CD4-positive, alpha-beta T cell treated with Interferon gamma for 1 hour (primary cell): ENCODE data around the gene NEMF.
A peak's percentile ranks its signal among the peaks of the same experiment; 100 is the strongest.
"Not testable (repeated sequence)": the region's sequence is repeated elsewhere in the genome, so short reads cannot be mapped to it uniquely, and the experiment has no call there.

Experiments used
- DNase-seq: peaks from one replicate; pipeline ENCODE4 v3.0.0-alpha.2; 2020

Gene NEMF

DNA sequence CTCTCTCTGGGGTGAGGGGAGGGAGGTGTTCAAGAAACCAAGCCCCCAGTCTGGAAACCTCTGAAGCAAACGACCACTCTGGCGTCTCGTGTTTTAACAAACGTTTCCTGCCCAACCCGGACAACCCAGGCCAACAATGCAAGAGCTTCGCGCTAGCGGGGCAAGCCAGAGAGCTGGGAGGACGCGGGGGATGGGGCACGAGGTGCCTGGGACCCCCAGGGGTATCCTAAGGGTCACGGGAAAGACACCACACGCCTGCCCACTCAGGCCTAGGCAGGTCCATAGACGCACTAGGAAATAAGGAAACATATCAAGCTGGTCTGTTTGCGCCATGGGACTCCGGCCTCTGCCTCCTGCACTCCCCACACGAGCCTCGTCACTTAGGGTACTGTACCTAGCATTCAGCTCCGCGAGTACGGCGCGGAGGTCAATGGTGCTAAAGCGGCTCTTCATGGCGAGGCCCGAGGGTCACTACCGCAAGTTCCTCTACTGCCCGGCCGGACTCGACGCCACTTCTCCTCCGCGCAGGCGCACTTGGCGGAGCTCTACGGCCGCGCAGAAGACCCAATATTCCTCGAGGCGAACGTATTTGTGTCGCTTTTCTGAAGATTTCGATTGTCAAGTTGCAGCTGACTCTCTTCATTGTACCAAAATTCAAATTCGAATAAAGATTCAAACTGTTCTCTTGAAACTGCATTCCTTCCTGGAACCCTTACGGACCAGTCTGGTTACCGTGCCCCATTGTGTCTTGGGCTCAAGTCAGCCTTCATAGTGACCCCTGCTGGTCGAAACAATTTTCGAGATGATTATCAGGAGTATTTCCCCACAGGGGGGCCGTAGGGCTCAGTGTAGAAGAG lies at the start of gene NEMF:
NEMF (minus strand) TSS at position 488 of the 857 bp plus-strand sequence; CDS start at position 453, 35 bp downstream.
- peak; percentile 75 for DNase-seq

DNA sequence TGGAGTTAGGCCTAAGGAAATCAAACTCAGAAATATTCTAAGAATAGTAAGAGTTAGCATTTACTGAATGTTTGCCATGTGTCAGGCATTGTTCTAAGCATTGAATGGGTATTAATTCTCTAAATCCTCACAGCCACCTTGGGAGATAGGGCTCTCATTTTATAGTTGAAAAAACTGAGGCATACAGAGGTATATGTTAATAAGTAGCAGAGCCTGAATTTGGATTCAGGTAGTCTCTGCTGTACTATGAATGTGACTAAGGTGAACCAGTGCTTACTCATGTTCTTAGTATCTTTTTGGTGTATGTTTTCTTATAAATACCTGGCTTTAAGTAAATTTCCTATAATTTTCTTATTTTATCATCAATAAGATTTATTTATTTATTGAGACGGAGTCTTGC lies 48.4 kb upstream of the NEMF start:
- DNase-seq, result no peak

DNA sequence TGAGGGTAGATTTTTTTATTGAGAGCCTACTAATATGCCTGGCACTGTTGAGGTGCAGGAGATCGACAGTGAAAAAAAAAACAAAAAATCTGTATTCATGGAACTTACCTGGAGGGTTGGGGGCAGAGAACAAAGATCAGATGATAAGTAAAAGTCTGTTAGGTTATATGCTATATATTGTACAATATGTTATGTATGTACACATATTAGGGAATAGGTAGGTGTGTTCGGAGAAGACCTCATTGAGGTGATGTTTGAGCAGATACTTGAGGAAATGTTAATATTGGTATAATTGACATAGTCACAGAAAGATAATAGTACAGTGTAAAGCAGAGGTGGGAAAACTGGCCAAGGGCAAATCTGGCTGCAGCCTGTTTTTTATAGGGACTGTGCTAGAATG lies 45.9 kb upstream of the NEMF start:
- no peak for DNase-seq

DNA sequence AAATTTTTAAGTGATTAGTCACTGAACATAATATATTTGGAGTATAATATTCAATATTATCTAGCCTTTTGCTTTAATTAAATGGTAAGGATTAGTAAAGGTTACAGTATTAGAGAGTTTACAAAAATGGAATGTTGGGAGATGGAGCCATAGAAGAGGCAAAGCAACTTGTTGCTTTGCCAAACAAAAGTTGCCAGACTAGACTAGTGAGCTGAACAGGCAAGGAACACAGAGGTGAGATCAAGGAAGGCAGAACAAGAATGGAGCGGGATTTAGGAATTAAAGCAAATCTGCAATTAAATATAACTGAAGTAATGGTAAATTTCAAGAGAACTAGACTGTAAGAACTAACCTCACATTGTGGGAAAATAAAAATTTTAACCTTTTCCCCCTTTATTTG lies 45.4 kb upstream of the NEMF start:
- DNase-seq, result no peak

DNA sequence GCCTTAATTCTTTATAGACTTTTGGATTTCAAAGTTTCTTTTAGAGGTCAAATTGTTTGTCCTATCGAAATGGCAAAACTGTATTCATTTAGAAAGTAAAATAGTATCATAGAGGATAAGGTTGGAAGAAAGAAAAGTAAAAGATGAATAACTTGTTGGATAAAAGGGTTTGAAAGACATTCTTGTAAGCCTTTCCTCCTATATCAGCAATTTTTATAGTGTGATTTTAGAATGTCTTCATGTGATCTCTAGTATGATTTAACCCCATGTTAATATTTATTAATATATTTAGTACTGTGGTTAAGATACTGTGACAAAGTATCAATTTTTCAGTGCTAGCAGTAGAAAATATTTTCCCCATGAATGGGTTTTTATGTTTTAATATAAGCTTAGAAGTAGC lies 44.8 kb upstream of the NEMF start:
- no peak for DNase-seq

GRCh38 chr14:49896966-49897365 lies 44.4 kb upstream of the NEMF start:
- no peak for DNase-seq

DNA sequence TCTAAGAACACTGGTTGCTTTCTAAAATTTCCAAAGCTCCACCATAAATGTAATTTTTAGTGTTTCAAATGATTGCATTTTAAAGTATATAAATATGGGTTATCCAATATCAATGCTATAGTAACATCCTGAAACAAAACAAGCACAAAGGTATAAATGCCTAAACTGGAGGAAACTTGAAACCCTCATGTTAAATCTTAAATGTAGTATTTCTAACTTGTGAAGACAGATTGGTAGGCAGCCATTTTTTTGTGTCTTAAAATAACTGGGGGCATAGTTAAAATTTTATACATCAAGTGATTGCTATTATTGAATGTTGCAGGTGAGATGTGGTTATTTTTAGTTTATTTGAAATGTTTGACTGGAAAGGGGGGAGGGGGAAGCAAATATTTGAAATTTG lies 43.7 kb upstream of the NEMF start:
- DNase-seq, result not testable (repeated sequence)

- no peak for DNase-seq
These were observed 42.9 kb upstream of the NEMF start for GRCh38 chr14:49895480-49895879.

DNA sequence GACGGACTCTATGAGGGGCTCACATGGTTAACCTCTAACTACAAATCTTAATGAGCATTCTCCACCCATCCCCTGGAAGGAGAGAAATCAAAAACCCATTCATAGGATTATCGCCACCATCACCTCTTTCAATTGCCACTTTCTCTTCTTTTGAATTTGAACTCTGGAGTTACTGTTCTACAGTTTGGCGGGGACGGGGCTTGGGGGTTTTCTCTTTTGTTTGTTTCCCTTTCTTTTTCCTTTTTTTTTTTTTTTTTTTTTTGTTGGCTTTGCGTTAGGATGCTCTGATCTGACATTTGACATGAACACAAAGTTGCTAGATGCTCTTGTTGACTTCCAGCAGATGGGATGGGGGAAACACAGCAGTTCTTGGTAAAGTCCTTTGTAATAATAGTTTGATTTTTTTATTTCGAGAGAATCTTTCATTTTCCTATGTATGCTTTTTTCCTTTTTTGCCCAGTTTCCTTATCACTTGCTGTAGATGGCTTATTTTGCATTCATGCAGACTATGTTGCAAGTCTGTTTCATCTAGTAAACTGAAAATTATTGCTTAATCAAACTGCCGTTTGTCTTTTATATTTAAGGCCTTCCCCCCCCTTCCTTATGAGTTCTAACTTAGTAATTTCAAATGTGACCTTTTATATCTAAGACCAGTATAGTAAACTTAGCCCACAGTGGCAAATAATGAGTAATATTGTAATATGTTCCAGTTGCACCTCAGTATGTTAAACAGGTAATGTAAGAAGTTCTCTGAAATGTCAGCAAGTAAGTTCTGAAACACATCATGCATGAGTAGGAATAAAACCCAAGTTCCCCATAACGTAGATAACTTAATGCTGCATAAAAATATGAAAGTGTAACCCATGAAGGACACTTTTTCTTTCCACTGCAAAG lies 41.9 kb upstream of the NEMF start:
- not testable (repeated sequence) for DNase-seq

DNA sequence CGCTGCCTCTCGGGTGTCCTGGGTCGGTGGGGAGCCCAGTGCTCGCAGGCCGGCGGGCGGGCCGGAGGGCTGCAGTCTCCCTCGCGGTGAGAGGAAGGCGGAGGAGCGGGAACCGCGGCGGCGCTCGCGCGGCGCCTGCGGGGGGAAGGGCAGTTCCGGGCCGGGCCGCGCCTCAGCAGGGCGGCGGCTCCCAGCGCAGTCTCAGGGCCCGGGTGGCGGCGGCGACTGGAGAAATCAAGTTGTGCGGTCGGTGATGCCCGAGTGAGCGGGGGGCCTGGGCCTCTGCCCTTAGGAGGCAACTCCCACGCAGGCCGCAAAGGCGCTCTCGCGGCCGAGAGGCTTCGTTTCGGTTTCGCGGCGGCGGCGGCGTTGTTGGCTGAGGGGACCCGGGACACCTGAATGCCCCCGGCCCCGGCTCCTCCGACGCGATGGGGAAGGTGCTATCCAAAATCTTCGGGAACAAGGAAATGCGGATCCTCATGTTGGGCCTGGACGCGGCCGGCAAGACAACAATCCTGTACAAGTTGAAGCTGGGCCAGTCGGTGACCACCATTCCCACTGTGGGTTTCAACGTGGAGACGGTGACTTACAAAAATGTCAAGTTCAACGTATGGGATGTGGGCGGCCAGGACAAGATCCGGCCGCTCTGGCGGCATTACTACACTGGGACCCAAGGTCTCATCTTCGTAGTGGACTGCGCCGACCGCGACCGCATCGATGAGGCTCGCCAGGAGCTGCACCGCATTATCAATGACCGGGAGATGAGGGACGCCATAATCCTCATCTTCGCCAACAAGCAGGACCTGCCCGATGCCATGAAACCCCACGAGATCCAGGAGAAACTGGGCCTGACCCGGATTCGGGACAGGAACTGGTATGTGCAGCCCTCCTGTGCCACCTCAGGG lies 41.0 kb upstream of the NEMF start:
- peak; percentile 80 for DNase-seq

- DNase-seq, result peak; percentile 97
These were observed 40.2 kb upstream of the NEMF start, which contains the start of gene ARF6 for GRCh38 chr14:49892636-49893308. TSS of gene ARF6 (plus strand) at chr14:49893082. CDS start at chr14:49893737, 655 bp downstream.

- peak; percentile 68 for DNase-seq
These were observed 39.7 kb upstream of the NEMF start for GRCh38 chr14:49892301-49892635.

DNA sequence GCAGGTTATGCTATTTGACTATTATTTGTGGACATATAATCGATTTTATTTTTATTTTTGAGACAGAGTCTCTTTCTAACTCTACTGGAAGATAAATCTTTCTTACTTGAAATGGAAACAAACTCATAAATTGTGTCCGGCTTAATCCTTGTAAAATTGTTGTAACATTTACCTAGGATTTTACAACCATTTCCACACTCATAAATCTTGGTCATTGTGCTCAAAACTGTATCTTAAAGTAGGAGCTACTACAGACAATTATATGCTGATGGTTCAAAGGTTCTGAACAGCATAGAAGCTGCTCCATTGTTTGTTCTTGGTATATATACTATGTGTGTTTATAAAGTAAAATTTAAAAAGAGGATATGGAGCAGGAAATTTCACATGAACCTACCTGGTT lies 35.7 kb upstream of the NEMF start:
- no peak for DNase-seq

GRCh38 chr14:49886523-49886922 lies 33.9 kb upstream of the NEMF start:
- no peak for DNase-seq

GRCh38 chr14:49882826-49883694 lies 30.5 kb upstream of the NEMF start:
- no peak for DNase-seq

DNA sequence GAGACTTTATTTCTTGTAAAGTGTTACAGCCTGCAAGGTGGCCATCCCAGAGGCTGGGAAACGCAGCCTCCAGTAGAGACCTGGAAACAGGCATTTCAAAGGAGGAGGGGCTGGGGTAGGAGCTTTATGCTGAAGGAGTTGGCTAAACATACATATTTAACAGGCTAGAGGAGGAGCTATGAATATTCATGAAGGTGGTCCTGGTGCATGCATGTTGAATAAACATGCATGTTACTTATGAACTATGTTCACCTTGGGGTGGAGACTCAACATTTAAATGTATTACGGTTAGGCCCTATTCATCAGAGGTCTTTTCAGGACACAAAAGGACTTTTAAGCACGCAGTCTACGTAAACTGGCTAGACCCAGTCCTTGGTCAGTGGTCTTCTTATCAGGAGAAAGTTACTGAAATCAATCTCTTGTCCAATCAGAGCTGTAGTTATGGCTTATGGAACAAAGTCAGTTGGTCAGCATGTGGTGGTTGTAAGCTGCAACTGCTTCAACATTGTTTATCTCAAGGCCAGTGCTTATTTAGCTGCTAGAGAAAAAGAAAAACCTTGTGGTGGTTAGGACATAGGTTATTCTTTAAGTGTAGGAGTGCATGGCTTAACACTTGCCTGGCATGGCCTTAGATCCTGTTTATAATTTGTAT lies 28.9 kb upstream of the NEMF start:
- DNase-seq, result no peak

GRCh38 chr14:49880267-49881064 lies 27.9 kb upstream of the NEMF start:
- DNase-seq, result no peak

DNA sequence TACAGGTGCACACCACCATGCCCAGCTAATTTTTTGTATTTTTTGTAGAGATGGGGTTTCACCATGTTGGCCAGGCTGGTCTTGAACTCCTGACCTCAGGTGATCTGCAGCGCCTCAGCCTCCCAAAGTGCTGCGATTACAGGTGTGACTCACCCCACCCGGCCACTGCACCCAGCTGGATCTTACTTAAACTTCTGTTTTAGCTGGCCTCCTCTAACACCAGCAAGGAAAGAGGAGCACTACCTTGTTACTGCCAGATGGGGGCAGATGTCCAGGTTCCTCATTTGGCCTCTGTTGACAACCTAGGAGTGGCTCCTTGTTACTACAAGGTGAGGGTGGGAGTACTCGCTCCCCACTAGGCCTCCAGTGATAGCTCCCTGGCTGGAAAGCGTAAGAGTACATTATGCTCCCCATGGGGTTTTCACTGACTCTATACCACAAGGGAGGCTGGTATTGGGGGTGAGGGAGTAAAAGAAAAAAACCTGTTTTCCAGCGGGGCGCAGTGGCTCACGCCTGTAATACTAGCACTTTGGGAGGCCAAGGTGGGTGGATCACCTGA lies 27.1 kb upstream of the NEMF start:
- DNase-seq, result peak; percentile 68

- DNase-seq, result no peak
These were observed 24.1 kb upstream of the NEMF start for GRCh38 chr14:49876563-49877127.
